ENCODE data around the gene WDR90.
"Not testable (repeated sequence)": the region's sequence is repeated elsewhere in the genome, so short reads cannot be mapped to it uniquely, and the experiment has no call there.

WDR90 gene

GRCh38 chr16:677316-678190, 28.4 kb downstream of the WDR90 start:
- no peak for FAIRE-seq

DNA sequence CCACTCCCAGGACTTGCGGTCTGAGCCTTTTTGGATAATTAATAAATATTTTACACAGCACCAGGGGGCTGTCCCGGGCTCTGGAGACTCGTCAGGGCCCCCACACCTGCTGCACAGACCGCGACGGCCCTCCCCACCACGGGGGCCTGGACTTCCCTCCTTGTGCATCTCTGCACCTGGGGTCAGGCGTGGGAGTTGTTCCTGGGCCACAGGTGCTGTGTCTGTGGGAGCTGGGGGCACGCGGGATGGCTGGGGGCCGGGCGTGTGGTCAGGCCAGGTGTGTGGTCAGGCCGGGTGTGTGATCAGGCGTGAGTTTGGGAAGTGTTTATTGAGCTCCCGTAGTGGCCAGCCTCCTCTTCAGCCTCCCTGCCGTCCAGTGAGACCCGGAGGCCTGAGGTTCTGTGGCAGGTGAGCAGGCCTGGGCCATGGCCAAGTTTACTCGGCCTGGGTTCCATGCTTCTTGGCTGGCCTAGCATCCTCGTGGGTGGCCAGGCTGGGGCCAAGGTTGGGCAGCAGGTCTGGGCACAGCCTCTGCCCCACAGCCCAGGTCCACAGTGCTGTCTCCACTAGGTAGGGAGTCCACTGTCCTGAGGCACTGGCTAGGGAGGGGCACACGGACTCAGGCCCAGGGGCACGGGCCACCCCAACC, 29.2 kb downstream of the WDR90 start:
- no peak for FAIRE-seq

- no peak for FAIRE-seq
Measured at GRCh38 chr16:678858-679813, 30.0 kb downstream of the WDR90 start.

- FAIRE-seq: no peak
Measured at GRCh38 chr16:679814-680624, 30.9 kb downstream of the WDR90 start, which contains the start of gene STUB1. STUB1 (plus strand) TSS chr16:680410; CDS start chr16:680526, 116 bp downstream.

DNA sequence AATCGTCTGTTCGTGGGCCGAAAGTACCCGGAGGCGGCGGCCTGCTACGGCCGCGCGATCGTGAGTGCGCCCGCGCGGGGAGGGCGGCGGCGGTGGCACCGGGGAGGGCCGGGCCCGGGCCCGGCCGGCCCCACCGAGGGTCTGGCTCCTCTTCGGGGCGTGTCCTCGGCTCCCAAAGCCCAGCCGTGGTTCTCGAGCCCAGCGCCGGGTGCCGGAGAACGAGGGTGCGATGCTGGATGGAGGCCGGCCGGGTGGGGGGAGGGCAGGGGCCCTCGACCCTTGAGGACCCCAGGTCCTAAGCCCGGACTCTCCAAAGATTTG, 31.4 kb downstream of the WDR90 start:
- FAIRE-seq: no peak

- no peak for FAIRE-seq
Measured at GRCh38 chr16:680967-681745, 32.0 kb downstream of the WDR90 start.

DNA sequence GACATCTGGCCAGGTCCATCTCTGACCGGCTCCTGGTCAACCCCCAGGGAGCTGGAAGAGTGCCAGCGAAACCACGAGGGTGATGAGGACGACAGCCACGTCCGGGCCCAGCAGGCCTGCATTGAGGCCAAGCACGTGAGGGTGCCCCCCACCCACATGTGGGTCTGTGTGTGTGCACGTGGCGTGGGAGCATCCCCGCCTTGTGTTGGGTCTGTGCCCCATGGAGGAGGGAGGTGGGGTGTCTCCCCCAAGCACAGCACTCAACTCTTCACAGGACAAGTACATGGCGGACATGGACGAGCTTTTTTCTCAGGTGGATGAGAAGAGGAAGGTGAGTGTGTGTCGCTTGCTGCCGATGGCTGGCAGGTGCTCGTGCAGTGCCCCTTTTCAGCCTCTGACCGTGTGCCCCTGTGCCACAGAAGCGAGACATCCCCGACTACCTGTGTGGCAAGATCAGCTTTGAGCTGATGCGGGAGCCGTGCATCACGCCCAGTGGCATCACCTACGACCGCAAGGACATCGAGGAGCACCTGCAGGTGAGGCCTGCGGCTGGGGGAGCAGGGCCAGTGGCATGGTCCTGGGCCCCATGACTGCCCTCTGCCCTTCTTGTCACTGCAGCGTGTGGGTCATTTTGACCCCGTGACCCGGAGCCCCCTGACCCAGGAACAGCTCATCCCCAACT, 32.7 kb downstream of the WDR90 start:
- FAIRE-seq: no peak

- FAIRE-seq: no peak
Measured at GRCh38 chr16:682493-683395, 33.6 kb downstream of the WDR90 start.

DNA sequence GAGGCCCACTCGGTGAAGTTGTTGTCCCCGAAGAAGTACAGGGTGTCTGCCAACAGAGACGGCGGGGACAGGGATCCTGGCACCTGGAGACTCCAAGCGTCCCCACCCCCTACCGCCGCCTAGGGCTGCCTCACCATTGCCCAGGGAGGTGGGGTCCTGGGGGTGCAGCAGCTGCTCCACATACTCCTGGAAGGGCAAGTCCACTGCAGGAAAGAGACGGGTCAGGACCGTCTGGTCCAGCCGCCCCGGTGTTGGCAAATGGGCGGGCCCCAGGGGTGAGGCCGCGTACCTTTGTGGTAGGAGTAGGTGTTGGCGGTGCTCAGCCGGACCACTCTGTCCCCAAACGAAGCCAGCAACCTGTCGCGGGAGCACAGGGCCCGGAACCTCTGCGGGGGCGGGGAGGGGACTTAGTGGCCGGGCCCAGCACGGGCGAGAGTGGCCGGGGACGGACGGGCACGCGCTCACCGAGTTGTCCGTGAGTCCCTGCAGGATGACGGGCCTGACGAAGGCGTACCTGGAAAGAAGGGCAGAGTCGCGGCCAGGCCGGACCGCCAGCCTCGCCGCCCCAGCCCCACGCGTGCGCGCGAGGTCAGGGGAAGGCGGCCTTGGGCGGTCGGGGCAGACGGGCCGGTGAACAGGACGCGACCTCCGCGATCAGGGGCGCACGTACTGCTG, 34.4 kb downstream of the WDR90 start:
- FAIRE-seq: no peak

DNA sequence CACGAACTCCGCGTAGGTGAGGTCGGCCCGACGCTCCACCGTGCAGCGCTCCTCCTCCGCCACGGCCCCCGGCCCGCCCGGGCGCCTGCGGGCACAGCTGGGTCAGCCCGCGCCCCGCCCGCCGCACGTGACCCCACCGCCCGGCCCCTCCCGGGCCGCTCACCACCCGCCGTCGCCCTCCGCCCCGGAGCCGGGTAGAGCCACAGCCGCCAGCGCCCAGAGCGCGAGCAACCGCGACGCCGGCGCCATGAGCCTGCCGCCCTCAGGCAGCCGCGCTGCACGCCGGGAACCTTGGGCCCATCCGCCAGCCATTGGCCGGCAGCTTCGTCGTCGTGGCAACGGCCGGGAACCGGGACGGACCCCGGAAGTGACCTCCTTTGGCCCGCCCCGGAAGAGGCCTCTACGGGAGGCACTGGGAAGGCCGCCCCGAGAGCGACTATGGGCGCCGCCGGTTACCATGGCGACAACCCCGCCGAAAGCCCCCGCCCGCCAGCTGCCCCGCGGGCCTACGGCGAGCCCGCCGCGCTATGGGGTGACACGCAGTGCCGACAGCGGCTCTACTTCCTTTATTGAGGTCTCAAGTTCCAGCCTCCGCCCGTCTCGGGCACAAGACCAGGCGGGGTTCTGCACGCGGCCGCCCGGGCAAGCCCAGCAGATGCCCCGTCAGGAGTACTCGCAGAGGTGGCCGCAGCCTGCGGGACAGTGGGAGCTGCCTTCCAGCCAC, 35.1 kb downstream of the WDR90 start, which contains the start of gene JMJD8:
Gene JMJD8 (minus strand): TSS at position 264 of the 724 bp plus-strand sequence. CDS start 15 bp downstream, at position 249.
- no peak for FAIRE-seq

- FAIRE-seq: no peak
Measured at GRCh38 chr16:684961-685696, 36.0 kb downstream of the WDR90 start.

GRCh38 chr16:685967-686366, 36.8 kb downstream of the WDR90 start:
- no peak for FAIRE-seq

GRCh38 chr16:686459-687260, 37.5 kb downstream of the WDR90 start:
- no peak for FAIRE-seq

GRCh38 chr16:687499-687898, 38.3 kb downstream of the WDR90 start:
- FAIRE-seq: no peak

- no peak for FAIRE-seq
Measured at GRCh38 chr16:689175-689897, 40.2 kb downstream of the WDR90 start.

GRCh38 chr16:691242-691641, 42.1 kb downstream of the WDR90 start:
- FAIRE-seq: not testable (repeated sequence)
